Sigmoid colon (tissue), 7 donors: ENCODE data around the gene RNF6. TPM values are rescaled to one million over a fixed set of nuclear protein-coding genes. Genes with fewer than 3 reads are reported as not detected.

Experiments used
- DNase-seq: peaks from one replicate; pipeline ENCODE4 v3.0.0-alpha.2; 2019
- H3K27ac ChIP-seq, 4 donors: fragments of 200-600 bp; sonication (generic); one replicate each; pipeline ENCODE4 v1.5.1; 2016 to 2019; ENCODE audit warnings: mild to moderate bottlenecking in 1 of 4
- H3K27me3 ChIP-seq, 3 donors: fragments of 200-600 bp; sonication (generic); one replicate each; pipeline ENCODE4 v1.5.1; 2019; ENCODE audit warnings: mild to moderate bottlenecking in 1 of 3
- H3K36me3 ChIP-seq, 4 donors: fragments of 200-600 bp; sonication (generic); one replicate each; pipeline ENCODE4 v1.5.1; 2016 to 2019
- H3K4me1 ChIP-seq, 4 donors: fragments of 200-600 bp; sonication (generic); one replicate each; pipeline ENCODE4 v1.5.1; 2017 to 2019
- H3K4me3 ChIP-seq, 4 donors: fragments of 200-600 bp; sonication (generic); one replicate each; pipeline ENCODE4 v1.5.1; 2017 to 2019; ENCODE audit warnings: mild to moderate bottlenecking in 2 of 4, moderate library complexity in 1 of 4
- H3K9me3 ChIP-seq, 4 donors: fragments of 200-600 bp in 3 of 4; sonication (generic) in 3 of 4; one replicate each; pipeline versions ENCODE4 v1.5.1 to v1.6.1; 2013 to 2019
- EP300 ChIP-seq, 4 donors: sonication (generic); formaldehyde crosslinking; IDR thresholded peaks; one replicate each; pipeline ENCODE4 v1.6.1; 2017; ENCODE audit warnings: antibody characterized with exemption in 4 of 4
- POLR2A ChIP-seq, 2 donors: fragments of 450-650 bp; IDR thresholded peaks; one replicate each; pipeline ENCODE4 v1.6.1; 2016; ENCODE audit warnings: antibody characterized with exemption in 2 of 2, mild to moderate bottlenecking in 2 of 2, moderate library complexity in 2 of 2
- POLR2AphosphoS5 ChIP-seq, 4 donors: sonication (generic); formaldehyde crosslinking; IDR thresholded peaks; one replicate each; pipeline ENCODE4 v1.6.1; 2017; ENCODE audit warnings: antibody characterized with exemption in 4 of 4
- WGBS, 2 donors: extraction: QIAGEN DNeasy Blood & Tissue Kit; methylation state at CpG; one replicate each; pipeline ENCODE4 v1.1.7; 2013; 5-methylcytosine and 5-hydroxymethylcytosine counted together
- intact Hi-C: fragments of 100-400 bp; cut with DNase I; formaldehyde crosslinking; loops from one replicate; pipeline ENCODE4 v1.15.1; 2023
- polyA plus RNA-seq, 3 donors: library from polyadenylated mRNA; stranded (reverse); fragments of 200-250 nt; gene quantifications; one replicate each; pipeline ENCODE4 v1.2.3, GENCODE V29; 2013
- total RNA-seq, 4 donors: library from RNA; depleted of rRNA; stranded (reverse); fragments of >200 nt; gene quantifications; one replicate each; pipeline ENCODE4 v1.1.0, GENCODE V29; 2016
- TF ChIP-seq, protein P1 (sequence below), 4 experiments: fragments of 450-650 bp in 3 of 4; fragments of 200-600 bp in 1 of 4; IDR thresholded peaks; one replicate each; pipeline ENCODE4 v1.5.1; 2016 to 2019; ENCODE audit warnings: antibody characterized with exemption in 4 of 4, mild to moderate bottlenecking in 3 of 4, moderate library complexity in 2 of 4
- donor health status: healthy with polysubstance abuse.
- donor health status: Bipolar disorder and iron deficiency.
- donor health status: healthy.

Gene RNF6
- total and polyA plus RNA-seq, 7 donors, result 11.9 to 35.1 (median 20.9) TPM

DNA sequence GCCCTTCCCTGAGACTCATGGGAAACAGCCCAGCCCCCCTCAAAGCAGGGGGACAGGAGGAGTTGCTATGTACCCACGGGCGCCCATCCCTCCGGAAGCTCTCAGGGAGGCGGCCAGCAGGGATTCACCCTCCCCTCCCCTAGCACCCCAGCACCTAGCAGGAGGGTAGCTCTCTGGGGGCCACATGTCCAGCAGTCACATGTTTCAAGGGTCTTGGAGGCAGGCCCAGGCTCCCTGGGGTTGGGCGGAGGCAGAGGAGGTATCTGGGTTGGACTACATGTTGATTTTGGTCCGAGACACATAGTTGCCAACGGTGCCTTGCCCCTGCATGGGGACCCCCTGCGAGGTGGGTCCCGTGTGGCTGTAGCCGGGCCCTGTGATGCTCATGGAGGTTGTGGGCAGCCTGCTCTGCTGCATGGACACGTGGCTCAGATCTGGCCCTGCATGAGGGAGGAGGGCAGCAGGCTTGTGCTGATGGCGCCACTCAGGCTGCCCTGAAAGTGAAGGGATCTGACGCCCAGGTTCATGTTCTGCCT lies 7.0 kb upstream of the RNF6 start:
- no peaks in the 10 kb centered on the region for H3K4me1 ChIP-seq
- H3K36me3 ChIP-seq, result no peaks in the 10 kb centered on the region
- WGBS, 2 donors, result 90 to 92% methylated on average over 13 of the region's 13 CpGs
- no peaks in the 10 kb centered on the region for H3K27me3 ChIP-seq
- no peak for TF ChIP-seq POLR2A (IDR thresholded peaks at IDR 0.05)
- no peak for TF ChIP-seq POLR2AphosphoS5 (IDR thresholded peaks at IDR 0.05)
- TF ChIP-seq, protein P1, sequence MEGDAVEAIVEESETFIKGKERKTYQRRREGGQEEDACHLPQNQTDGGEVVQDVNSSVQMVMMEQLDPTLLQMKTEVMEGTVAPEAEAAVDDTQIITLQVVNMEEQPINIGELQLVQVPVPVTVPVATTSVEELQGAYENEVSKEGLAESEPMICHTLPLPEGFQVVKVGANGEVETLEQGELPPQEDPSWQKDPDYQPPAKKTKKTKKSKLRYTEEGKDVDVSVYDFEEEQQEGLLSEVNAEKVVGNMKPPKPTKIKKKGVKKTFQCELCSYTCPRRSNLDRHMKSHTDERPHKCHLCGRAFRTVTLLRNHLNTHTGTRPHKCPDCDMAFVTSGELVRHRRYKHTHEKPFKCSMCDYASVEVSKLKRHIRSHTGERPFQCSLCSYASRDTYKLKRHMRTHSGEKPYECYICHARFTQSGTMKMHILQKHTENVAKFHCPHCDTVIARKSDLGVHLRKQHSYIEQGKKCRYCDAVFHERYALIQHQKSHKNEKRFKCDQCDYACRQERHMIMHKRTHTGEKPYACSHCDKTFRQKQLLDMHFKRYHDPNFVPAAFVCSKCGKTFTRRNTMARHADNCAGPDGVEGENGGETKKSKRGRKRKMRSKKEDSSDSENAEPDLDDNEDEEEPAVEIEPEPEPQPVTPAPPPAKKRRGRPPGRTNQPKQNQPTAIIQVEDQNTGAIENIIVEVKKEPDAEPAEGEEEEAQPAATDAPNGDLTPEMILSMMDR (IDR thresholded peaks at IDR 0.05), result no peak
- no peak for TF ChIP-seq EP300 (IDR thresholded peaks at IDR 0.05)
- intact Hi-C loops, result no loop called here
- DNase-seq, result no peak
- no peak overlapping the region for H3K4me3 ChIP-seq
- no peak overlapping the region for H3K27ac ChIP-seq
- H3K9me3 ChIP-seq, result no peaks in the 10 kb centered on the region

DNA sequence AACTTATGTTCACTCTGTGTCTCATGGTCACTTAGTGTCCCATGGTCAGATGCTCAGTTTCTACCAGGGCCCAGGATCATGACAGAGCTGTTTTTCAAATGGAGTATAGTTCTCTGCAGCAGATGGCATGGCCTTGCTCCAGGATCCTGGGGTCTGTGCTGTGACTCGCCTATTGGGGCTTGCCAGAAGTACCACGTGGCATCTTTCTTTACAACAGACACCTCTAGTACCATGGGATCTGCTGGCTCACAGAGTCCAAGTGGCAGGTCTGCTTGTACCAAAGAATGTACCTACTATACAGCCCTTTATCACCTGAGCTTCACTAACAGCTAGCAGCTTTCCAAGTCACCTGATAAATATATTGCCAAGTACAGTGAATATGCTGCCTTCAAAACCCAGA lies 6.0 kb upstream of the RNF6 start:
- WGBS, 2 donors, result 89 to 92% methylated on average over 2 of the region's 2 CpGs
- no peak overlapping the region for H3K27ac ChIP-seq
- no peaks in the 10 kb centered on the region for H3K9me3 ChIP-seq

DNA sequence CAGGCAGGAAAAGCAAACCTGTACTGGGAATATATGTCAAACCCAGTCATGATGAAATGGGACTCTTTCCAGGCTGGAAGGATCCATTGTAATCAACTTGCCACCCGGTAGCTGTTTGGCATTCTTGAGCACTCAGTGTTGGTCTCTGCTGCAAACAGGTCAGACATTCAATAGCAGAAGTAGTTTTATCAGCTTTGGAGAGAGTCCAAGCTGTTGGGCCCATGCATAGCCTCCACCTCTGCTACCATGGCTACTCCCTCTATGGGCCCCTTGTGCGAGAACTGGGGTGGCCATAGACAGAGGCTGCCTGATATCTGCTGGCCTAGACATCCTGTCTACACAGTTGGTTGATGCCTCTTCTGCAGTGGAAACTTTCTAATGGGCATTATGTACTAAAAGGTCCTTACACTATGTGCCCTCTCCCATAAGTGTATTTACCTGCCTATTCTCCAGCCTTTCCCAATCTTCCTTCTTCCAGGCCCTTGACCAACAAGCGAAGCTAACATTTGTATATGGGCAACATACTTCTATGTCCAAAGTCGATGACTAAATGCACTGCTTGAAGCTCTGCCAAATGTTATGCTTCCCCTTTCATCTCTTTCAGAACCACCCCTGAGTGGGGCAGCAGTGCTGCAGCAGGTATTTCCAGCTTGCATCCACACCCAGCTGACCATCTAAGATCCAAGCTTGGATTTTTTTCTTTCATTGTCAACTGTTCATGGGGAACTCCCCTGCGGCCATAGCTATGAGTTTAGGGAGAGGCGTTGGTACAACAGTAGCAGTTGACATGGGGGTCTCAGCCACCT lies 5.3 kb upstream of the RNF6 start:
- intact Hi-C loops, result no loop called here
- no peaks in the 10 kb centered on the region for H3K36me3 ChIP-seq
- H3K4me3 ChIP-seq, result no peak overlapping the region
- H3K9me3 ChIP-seq, result no peaks in the 10 kb centered on the region
- 87 to 91% methylated on average over 6 of the region's 6 CpGs for WGBS, 2 donors
- TF ChIP-seq EP300 (IDR thresholded peaks at IDR 0.05) (no peak), POLR2A (IDR thresholded peaks at IDR 0.05) (no peak), POLR2AphosphoS5 (IDR thresholded peaks at IDR 0.05) (no peak)
- TF ChIP-seq, protein P1 (IDR thresholded peaks at IDR 0.05), result no peak
- H3K27me3 ChIP-seq, result no peaks in the 10 kb centered on the region
- DNase-seq, result no peak
- no peak overlapping the region for H3K27ac ChIP-seq
- peaks cover 0 to 8% (median 5%) of the 10 kb centered on the region in 4 donors for H3K4me1 ChIP-seq

More for the DNA sequence above, 6.0 kb upstream of the RNF6 start:
- TF ChIP-seq EP300 (IDR thresholded peaks at IDR 0.05) (no peak), POLR2A (IDR thresholded peaks at IDR 0.05) (no peak), POLR2AphosphoS5 (IDR thresholded peaks at IDR 0.05) (no peak)
- TF ChIP-seq, protein P1 (IDR thresholded peaks at IDR 0.05), result no peak
- no peak for DNase-seq
- no peaks in the 10 kb centered on the region for H3K36me3 ChIP-seq
- intact Hi-C loops, result no loop called here
- H3K4me1 ChIP-seq, result peaks cover 0 to 2% (median under 1%) of the 10 kb centered on the region in 4 donors
- H3K4me3 ChIP-seq, result no peak overlapping the region
- H3K27me3 ChIP-seq, result no peaks in the 10 kb centered on the region

DNA sequence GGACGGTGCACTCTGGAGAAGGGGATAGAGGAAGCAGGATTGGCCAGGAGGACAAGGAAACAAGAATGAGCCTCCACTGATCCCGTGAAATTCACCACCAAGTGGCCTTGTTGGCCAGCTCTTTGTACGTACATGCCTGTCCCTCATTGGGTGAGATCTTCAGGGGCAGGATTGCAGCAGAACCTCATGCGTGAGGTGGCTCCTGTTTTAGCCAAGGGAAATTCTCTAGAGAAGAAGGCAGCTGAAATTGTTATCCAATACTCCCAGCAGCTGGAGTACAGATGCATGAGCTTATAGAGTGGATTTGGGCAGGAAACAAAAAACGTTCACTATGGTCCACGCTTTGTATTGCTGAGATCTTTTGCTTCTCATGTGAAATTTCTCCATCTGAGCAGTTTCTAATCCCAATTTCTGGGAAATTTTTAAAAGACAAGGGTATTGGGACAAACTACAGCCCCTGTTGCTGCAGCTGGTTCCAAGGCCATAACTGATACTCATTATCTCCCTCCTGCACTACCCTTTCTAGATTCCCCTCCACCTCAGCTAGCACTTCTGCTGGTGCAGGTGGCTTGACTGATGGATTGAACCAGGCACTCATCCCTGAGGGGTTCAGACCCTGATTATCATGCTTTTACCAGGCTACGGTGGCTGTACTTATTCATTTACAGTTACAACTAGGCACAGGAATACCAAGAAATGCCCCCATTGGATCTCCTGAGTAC lies 3.9 kb upstream of the RNF6 start:
- Histone ChIP-seq H3K9me3 (no peaks in the 10 kb centered on the region), H3K36me3 (no peaks in the 10 kb centered on the region), H3K27ac (no peak overlapping the region), H3K27me3 (no peaks in the 10 kb centered on the region), H3K4me1 (peaks cover 0 to 10% (median 6%) of the 10 kb centered on the region in 4 donors), H3K4me3 (no peak overlapping the region)
- no peak for DNase-seq
- intact Hi-C loops, result no loop called here
- TF ChIP-seq POLR2A (IDR thresholded peaks at IDR 0.05) (no peak), EP300 (IDR thresholded peaks at IDR 0.05) (no peak), POLR2AphosphoS5 (IDR thresholded peaks at IDR 0.05) (no peak)
- TF ChIP-seq, protein P1 (IDR thresholded peaks at IDR 0.05), result no peak
- 83 to 85% methylated on average over 7 of the region's 7 CpGs for WGBS, 2 donors
